ENCODE results near the gene DNAH14.
"Not testable (repeated sequence)": the region's sequence is repeated elsewhere in the genome, so short reads cannot be mapped to it uniquely, and the experiment has no call there.

DNAH14 gene

GRCh38 chr1:225114354-225114990 lies 185.0 kb downstream of the DNAH14 start:
- H3K36me3 ChIP-seq (ENCODE audit: insufficient read depth, insufficient read length, low read length) = no peaks in the 10 kb centered on the region
- no peak overlapping the region for H3K4me3 ChIP-seq (ENCODE audit: insufficient read length, low read depth)
- no peak overlapping the region for H3K9ac ChIP-seq (ENCODE audit: insufficient read length, low read depth)
- H3K27me3 ChIP-seq (ENCODE audit: insufficient read depth, insufficient read length) = no peaks in the 10 kb centered on the region
- no peaks in the 10 kb centered on the region for H3K4me1 ChIP-seq (ENCODE audit: insufficient read depth, insufficient read length)
- H3K9me3 ChIP-seq (ENCODE audit: insufficient read depth, low read length) = no peaks in the 10 kb centered on the region
- DNase-seq (ENCODE audit: low read depth, low spot score) = no peak
- TF ChIP-seq YY1 (IDR thresholded peaks at IDR 0.05; ENCODE audit: insufficient read depth, insufficient read length) = no peak
- no peak for TF ChIP-seq SUZ12 (IDR thresholded peaks at IDR 0.05; ENCODE audit: extremely low read depth, insufficient read depth, insufficient read length)
- no peak for TF ChIP-seq ZNF274 (IDR thresholded peaks at IDR 0.05; ENCODE audit: low read depth, low read length)

- Histone ChIP-seq H3K27me3 (ENCODE audit: insufficient read depth, insufficient read length) (no peaks in the 10 kb centered on the region), H3K36me3 (ENCODE audit: insufficient read depth, insufficient read length, low read length) (peaks cover 3% of the 10 kb centered on the region), H3K9ac (ENCODE audit: insufficient read length, low read depth) (no peak overlapping the region), H3K9me3 (ENCODE audit: insufficient read depth, low read length) (no peaks in the 10 kb centered on the region), H3K4me1 (ENCODE audit: insufficient read depth, insufficient read length) (no peaks in the 10 kb centered on the region), H3K4me3 (ENCODE audit: insufficient read length, low read depth) (no peak overlapping the region)
- no peak for TF ChIP-seq YY1 (IDR thresholded peaks at IDR 0.05; ENCODE audit: insufficient read depth, insufficient read length)
- TF ChIP-seq SUZ12 (IDR thresholded peaks at IDR 0.05; ENCODE audit: extremely low read depth, insufficient read depth, insufficient read length) = no peak
- no peak for TF ChIP-seq ZNF274 (IDR thresholded peaks at IDR 0.05; ENCODE audit: low read depth, low read length)
- DNase-seq (ENCODE audit: low read depth, low spot score) = no peak
These were observed 189.8 kb downstream of the DNAH14 start for GRCh38 chr1:225119307-225119706.

- Histone ChIP-seq H3K4me3 (ENCODE audit: insufficient read length, low read depth) (no peak overlapping the region), H3K36me3 (ENCODE audit: insufficient read depth, insufficient read length, low read length) (peaks cover 5% of the 10 kb centered on the region), H3K9ac (ENCODE audit: insufficient read length, low read depth) (no peak overlapping the region), H3K9me3 (ENCODE audit: insufficient read depth, low read length) (0 out of 2 replicates have a peak, but pooled peaks cover 3% of the 10 kb centered on the region), H3K4me1 (ENCODE audit: insufficient read depth, insufficient read length) (no peaks in the 10 kb centered on the region), H3K27me3 (ENCODE audit: insufficient read depth, insufficient read length) (no peaks in the 10 kb centered on the region)
- no peak for TF ChIP-seq ZNF274 (IDR thresholded peaks at IDR 0.05; ENCODE audit: low read depth, low read length)
- TF ChIP-seq SUZ12 (IDR thresholded peaks at IDR 0.05; ENCODE audit: extremely low read depth, insufficient read depth, insufficient read length) = no peak
- TF ChIP-seq YY1 (IDR thresholded peaks at IDR 0.05; ENCODE audit: insufficient read depth, insufficient read length) = no peak
- no peak for DNase-seq (ENCODE audit: low read depth, low spot score)
These were observed 191.6 kb downstream of the DNAH14 start for GRCh38 chr1:225121095-225121494.

DNA sequence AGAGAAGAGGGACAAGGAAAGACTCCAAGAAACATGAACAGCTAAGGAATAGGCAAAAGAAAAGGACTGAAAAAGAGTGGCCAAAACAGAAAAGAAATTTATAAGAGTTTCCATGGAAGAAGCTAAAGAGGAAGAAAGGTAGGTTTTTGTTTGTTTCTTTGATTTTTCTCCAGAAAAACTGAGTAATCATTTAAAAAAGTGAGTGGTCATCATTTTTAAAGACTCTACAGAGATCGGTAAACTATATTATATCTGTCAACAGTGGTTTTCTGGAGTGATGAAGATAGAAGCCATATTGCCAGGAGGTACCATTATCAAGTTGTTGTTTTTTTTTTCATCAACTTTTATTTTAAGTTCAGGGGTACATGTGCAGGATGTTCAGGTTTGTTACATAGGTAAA lies 202.4 kb downstream of the DNAH14 start:
- H3K9ac ChIP-seq (ENCODE audit: insufficient read length, low read depth) = no peak overlapping the region
- no peak for TF ChIP-seq SUZ12 (IDR thresholded peaks at IDR 0.05; ENCODE audit: extremely low read depth, insufficient read depth, insufficient read length)
- TF ChIP-seq ZNF274 (IDR thresholded peaks at IDR 0.05; ENCODE audit: low read depth, low read length) = no peak
- no peak for TF ChIP-seq YY1 (IDR thresholded peaks at IDR 0.05; ENCODE audit: insufficient read depth, insufficient read length)
- H3K27me3 ChIP-seq (ENCODE audit: insufficient read depth, insufficient read length) = no peaks in the 10 kb centered on the region
- H3K4me3 ChIP-seq (ENCODE audit: insufficient read length, low read depth) = no peak overlapping the region
- peaks cover 6% of the 10 kb centered on the region; the same call in 1 of the 2 replicates for H3K9me3 ChIP-seq (ENCODE audit: insufficient read depth, low read length)
- H3K36me3 ChIP-seq (ENCODE audit: insufficient read depth, insufficient read length, low read length) = no peaks in the 10 kb centered on the region
- H3K4me1 ChIP-seq (ENCODE audit: insufficient read depth, insufficient read length) = no peaks in the 10 kb centered on the region
- no peak for DNase-seq (ENCODE audit: low read depth, low spot score)

DNA sequence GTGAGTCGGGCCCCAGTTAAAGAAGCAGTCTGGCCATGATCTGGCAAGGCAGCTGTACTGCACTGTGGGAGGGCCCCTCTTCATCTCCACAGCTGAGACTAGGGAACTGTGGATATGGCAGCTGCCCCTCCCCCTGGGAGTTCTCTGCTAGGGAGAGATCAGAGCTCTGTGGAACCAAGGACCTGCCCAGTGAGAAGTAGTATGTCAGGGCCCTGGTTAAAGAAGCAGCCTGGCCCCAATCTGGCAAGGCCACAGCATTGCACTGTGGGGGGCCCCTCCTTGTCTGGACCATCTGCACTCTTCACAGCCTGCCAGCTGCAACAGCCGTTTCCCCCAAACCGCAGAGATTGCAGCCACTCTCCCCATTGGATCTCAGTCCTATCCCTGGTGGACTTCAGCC lies 208.5 kb downstream of the DNAH14 start:
- TF ChIP-seq SUZ12 (IDR thresholded peaks at IDR 0.05; ENCODE audit: extremely low read depth, insufficient read depth, insufficient read length) = no peak
- TF ChIP-seq YY1 (IDR thresholded peaks at IDR 0.05; ENCODE audit: insufficient read depth, insufficient read length) = no peak
- TF ChIP-seq ZNF274 (IDR thresholded peaks at IDR 0.05; ENCODE audit: low read depth, low read length) = no peak
- DNase-seq (ENCODE audit: low read depth, low spot score) = no peak
- H3K9me3 ChIP-seq (ENCODE audit: insufficient read depth, low read length) = peaks cover 6% of the 10 kb centered on the region; the same call in 1 of the 2 replicates

GRCh38 chr1:225143001-225143400 lies 213.5 kb downstream of the DNAH14 start:
- no peaks in the 10 kb centered on the region for H3K36me3 ChIP-seq (ENCODE audit: insufficient read depth, insufficient read length, low read length)
- TF ChIP-seq SUZ12 (IDR thresholded peaks at IDR 0.05; ENCODE audit: extremely low read depth, insufficient read depth, insufficient read length) (no peak), YY1 (IDR thresholded peaks at IDR 0.05; ENCODE audit: insufficient read depth, insufficient read length) (no peak), ZNF274 (IDR thresholded peaks at IDR 0.05; ENCODE audit: low read depth, low read length) (no peak)
- H3K27me3 ChIP-seq (ENCODE audit: insufficient read depth, insufficient read length) = no peaks in the 10 kb centered on the region
- H3K9me3 ChIP-seq (ENCODE audit: insufficient read depth, low read length) = no peaks in the 10 kb centered on the region
- peaks cover 4% of the 10 kb centered on the region for H3K4me1 ChIP-seq (ENCODE audit: insufficient read depth, insufficient read length)
- no peak for DNase-seq (ENCODE audit: low read depth, low spot score)
- H3K9ac ChIP-seq (ENCODE audit: insufficient read length, low read depth) = no peak overlapping the region
- H3K4me3 ChIP-seq (ENCODE audit: insufficient read length, low read depth) = no peak overlapping the region

More for the DNA sequence above, 208.5 kb downstream of the DNAH14 start:
- Histone ChIP-seq H3K36me3 (ENCODE audit: insufficient read depth, insufficient read length, low read length) (no peaks in the 10 kb centered on the region), H3K9ac (ENCODE audit: insufficient read length, low read depth) (no peak overlapping the region), H3K27me3 (ENCODE audit: insufficient read depth, insufficient read length) (no peaks in the 10 kb centered on the region), H3K4me1 (ENCODE audit: insufficient read depth, insufficient read length) (no peaks in the 10 kb centered on the region), H3K4me3 (ENCODE audit: insufficient read length, low read depth) (no peak overlapping the region)

GRCh38 chr1:225146478-225146877 lies 217.0 kb downstream of the DNAH14 start:
- DNase-seq (ENCODE audit: low read depth, low spot score) = peak; percentile 8

DNA sequence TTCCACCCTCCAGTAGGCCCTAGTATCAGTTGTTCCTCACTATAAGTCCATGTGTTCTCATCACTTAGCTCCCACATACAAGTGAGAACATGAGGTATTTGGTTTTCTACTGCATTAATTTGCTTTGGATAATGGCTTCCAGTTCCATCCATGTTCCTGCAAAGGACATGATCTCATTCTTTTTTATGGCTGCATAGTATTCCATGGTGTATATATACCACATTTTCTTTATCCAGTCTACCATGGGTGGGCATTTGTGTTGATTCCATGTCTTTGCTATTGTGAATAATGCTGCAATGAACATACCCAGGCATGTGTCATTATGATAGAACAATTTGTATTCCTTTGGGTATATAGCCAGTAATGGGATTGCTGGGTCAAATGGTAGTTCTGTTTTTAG lies 218.3 kb downstream of the DNAH14 start:
- not testable (repeated sequence) for H3K4me3 ChIP-seq (ENCODE audit: insufficient read length, low read depth); H3K36me3 ChIP-seq (ENCODE audit: insufficient read depth, insufficient read length, low read length); H3K9me3 ChIP-seq (ENCODE audit: insufficient read depth, low read length); H3K9ac ChIP-seq (ENCODE audit: insufficient read length, low read depth); H3K27me3 ChIP-seq (ENCODE audit: insufficient read depth, insufficient read length); DNase-seq (ENCODE audit: low read depth, low spot score); H3K4me1 ChIP-seq (ENCODE audit: insufficient read depth, insufficient read length)

More at GRCh38 chr1:225146478-225146877, 217.0 kb downstream of the DNAH14 start:
- peak overlapping the region; percentile 21 for H3K9ac ChIP-seq (ENCODE audit: insufficient read length, low read depth)
- no peaks in the 10 kb centered on the region for H3K27me3 ChIP-seq (ENCODE audit: insufficient read depth, insufficient read length)
- H3K4me1 ChIP-seq (ENCODE audit: insufficient read depth, insufficient read length) = peaks cover 4% of the 10 kb centered on the region
- no peak for TF ChIP-seq SUZ12 (IDR thresholded peaks at IDR 0.05; ENCODE audit: extremely low read depth, insufficient read depth, insufficient read length)
- TF ChIP-seq ZNF274 (IDR thresholded peaks at IDR 0.05; ENCODE audit: low read depth, low read length) = no peak
- no peak for TF ChIP-seq YY1 (IDR thresholded peaks at IDR 0.05; ENCODE audit: insufficient read depth, insufficient read length)
- H3K4me3 ChIP-seq (ENCODE audit: insufficient read length, low read depth) = no peak overlapping the region
- H3K36me3 ChIP-seq (ENCODE audit: insufficient read depth, insufficient read length, low read length) = no peaks in the 10 kb centered on the region
- no peaks in the 10 kb centered on the region for H3K9me3 ChIP-seq (ENCODE audit: insufficient read depth, low read length)

Measured in NT2/D1 (cell line).